Neural progenitor cell (in vitro differentiated cells): ENCODE results near the gene CHST13. TPM values are rescaled to one million over a fixed set of nuclear protein-coding genes. Genes with fewer than 3 reads are reported as not detected.

ENCODE experiments used
- DNase-seq: peaks from one replicate; pipeline ENCODE4 v3.0.0-alpha.2; 2016; ENCODE audit warnings: low spot score
- H2AFZ ChIP-seq: fragments of 200-600 bp; sonication (generic); replicated peaks from 2 replicates; pipeline ENCODE4 v1.6.1; 2016; ENCODE audit warnings: antibody characterized with exemption
- H3F3A ChIP-seq: fragments of 200-600 bp; sonication (generic); 2 replicates; pipeline ENCODE4 v1.6.1; 2016; ENCODE audit warnings: antibody characterized with exemption, low read depth
- H3K27ac ChIP-seq: fragments of 200-600 bp; sonication (generic); 2 replicates; pipeline ENCODE4 v1.5.1; 2016; ENCODE audit warnings: mild to moderate bottlenecking
- H3K27me3 ChIP-seq: fragments of 200-600 bp; sonication (generic); 2 replicates; pipeline ENCODE4 v1.6.1; 2016; ENCODE audit warnings: mild to moderate bottlenecking, moderate library complexity
- H3K36me3 ChIP-seq: fragments of 200-600 bp; sonication (generic); 2 replicates; pipeline ENCODE4 v1.5.1; 2016
- H3K4me1 ChIP-seq: fragments of 200-600 bp; sonication (generic); 2 replicates; pipeline ENCODE4 v1.6.1; 2016; ENCODE audit warnings: mixed run types
- H3K4me2 ChIP-seq: fragments of 200-600 bp; sonication (generic); 2 replicates; pipeline ENCODE4 v1.6.1; 2016
- H3K4me3 ChIP-seq: fragments of 200-600 bp; sonication (generic); 2 replicates; pipeline ENCODE4 v1.5.1; 2016
- H3K79me2 ChIP-seq: fragments of 200-600 bp; sonication (generic); 2 replicates; pipeline ENCODE4 v1.6.1; 2016; ENCODE audit warnings: low read depth
- H3K9ac ChIP-seq: fragments of 200-600 bp; sonication (generic); 2 replicates; pipeline ENCODE4 v1.6.1; 2016
- H3K9me3 ChIP-seq: fragments of 200-600 bp; sonication (generic); 2 replicates; pipeline ENCODE4 v1.5.1; 2016; ENCODE audit warnings: low read depth
- H4K20me1 ChIP-seq: fragments of 200-600 bp; sonication (generic); 2 replicates; pipeline ENCODE4 v1.6.1; 2016; ENCODE audit warnings: low read depth
- H3K27ac Mint-ChIP-seq: 3 replicates; pipeline ENCODE4 v1.8.0; 2021; ENCODE audit warnings: mixed read lengths
- H3K27me3 Mint-ChIP-seq: 2 replicates; pipeline ENCODE4 v1.8.0; 2022; ENCODE audit warnings: low read depth, mild to moderate bottlenecking, inconsistent platforms, moderate library complexity, mixed read lengths; ENCODE audit not compliant: insufficient read depth
- H3K36me3 Mint-ChIP-seq: 3 replicates; pipeline ENCODE4 v1.8.0; 2021; ENCODE audit warnings: mixed read lengths
- H3K4me1 Mint-ChIP-seq: 3 replicates; pipeline ENCODE4 v1.8.0; 2021; ENCODE audit warnings: mixed read lengths
- H3K4me3 Mint-ChIP-seq: 3 replicates; pipeline ENCODE4 v1.8.0; 2021; ENCODE audit warnings: mild to moderate bottlenecking, moderate library complexity, mixed read lengths
- H3K9me3 Mint-ChIP-seq: 3 replicates; pipeline ENCODE4 v1.8.0; 2020; ENCODE audit warnings: mixed read lengths
- EZH2 ChIP-seq: fragments of 200-600 bp; sonication (generic); IDR thresholded peaks from 2 replicates; pipeline ENCODE4 v1.6.1; 2017; ENCODE audit warnings: antibody characterized with exemption, mild to moderate bottlenecking, moderate library complexity
- EZH2phosphoT487 ChIP-seq: fragments of 200-600 bp; sonication (generic); IDR thresholded peaks from 2 replicates; pipeline ENCODE4 v1.6.1; 2017; ENCODE audit warnings: antibody characterized with exemption
- total RNA-seq: library from RNA; depleted of rRNA; stranded (reverse); fragments of >200 nt; gene quantifications from 2 replicates; pipeline ENCODE4 v1.2.3, GENCODE V29; 2015; ENCODE audit warnings: low replicate concordance
- TF ChIP-seq, protein P1 (sequence below): fragments of 200-600 bp; sonication (generic); IDR thresholded peaks from 2 replicates; pipeline ENCODE4 v1.5.1; 2017; ENCODE audit warnings: antibody characterized with exemption, mild to moderate bottlenecking

CHST13 gene
- total RNA-seq, 1 donor from 2014 or later = 0.09 TPM

DNA sequence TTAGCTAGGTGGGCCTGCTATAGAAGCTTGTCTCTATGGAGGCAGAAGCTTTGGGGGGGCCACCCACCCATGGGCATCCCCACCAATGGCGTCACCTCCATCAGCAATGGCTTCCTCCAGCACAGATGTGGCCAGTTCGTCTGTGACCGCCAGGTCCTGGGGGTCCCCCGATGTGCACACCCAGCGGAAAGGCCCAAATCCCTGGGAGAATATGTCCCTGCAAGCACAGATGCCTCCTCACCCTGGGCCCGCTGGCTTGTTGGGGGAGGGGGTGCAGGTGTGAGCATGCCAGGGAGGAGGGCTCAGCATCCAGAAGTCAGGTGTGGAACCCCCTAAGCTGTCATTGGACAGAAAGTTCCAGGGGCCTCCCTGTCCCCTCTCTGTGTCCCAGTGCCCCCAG is 26.0 kb upstream of the CHST13 start:
- peaks cover 19% of the 10 kb centered on the region for H3K4me1 ChIP-seq
- DNase-seq = no peak
- no peaks in the 10 kb centered on the region for H3K36me3 ChIP-seq
- H3K27me3 Mint-ChIP-seq = no peaks in the 10 kb centered on the region
- no peaks in the 10 kb centered on the region for H4K20me1 ChIP-seq
- TF ChIP-seq, protein P1, sequence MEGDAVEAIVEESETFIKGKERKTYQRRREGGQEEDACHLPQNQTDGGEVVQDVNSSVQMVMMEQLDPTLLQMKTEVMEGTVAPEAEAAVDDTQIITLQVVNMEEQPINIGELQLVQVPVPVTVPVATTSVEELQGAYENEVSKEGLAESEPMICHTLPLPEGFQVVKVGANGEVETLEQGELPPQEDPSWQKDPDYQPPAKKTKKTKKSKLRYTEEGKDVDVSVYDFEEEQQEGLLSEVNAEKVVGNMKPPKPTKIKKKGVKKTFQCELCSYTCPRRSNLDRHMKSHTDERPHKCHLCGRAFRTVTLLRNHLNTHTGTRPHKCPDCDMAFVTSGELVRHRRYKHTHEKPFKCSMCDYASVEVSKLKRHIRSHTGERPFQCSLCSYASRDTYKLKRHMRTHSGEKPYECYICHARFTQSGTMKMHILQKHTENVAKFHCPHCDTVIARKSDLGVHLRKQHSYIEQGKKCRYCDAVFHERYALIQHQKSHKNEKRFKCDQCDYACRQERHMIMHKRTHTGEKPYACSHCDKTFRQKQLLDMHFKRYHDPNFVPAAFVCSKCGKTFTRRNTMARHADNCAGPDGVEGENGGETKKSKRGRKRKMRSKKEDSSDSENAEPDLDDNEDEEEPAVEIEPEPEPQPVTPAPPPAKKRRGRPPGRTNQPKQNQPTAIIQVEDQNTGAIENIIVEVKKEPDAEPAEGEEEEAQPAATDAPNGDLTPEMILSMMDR = no peak
- no peak for TF ChIP-seq EZH2
- TF ChIP-seq EZH2phosphoT487 = no peak
- no peak overlapping the region for H3K4me3 Mint-ChIP-seq
- no peak overlapping the region for H3K27ac ChIP-seq
- peaks cover 30% of the 10 kb centered on the region for H3K4me1 Mint-ChIP-seq
- H3F3A ChIP-seq = peaks cover 10% of the 10 kb centered on the region
- no peak overlapping the region for H3K4me2 ChIP-seq
- no peaks in the 10 kb centered on the region for H3K79me2 ChIP-seq
- no peak overlapping the region for H3K9ac ChIP-seq
- H3K9me3 ChIP-seq = no peaks in the 10 kb centered on the region
- no peaks in the 10 kb centered on the region for H3K9me3 Mint-ChIP-seq
- no peak overlapping the region for H3K4me3 ChIP-seq
- no peak overlapping the region for H3K27ac Mint-ChIP-seq
- H3K36me3 Mint-ChIP-seq = no peaks in the 10 kb centered on the region
- H2AFZ ChIP-seq = no peak overlapping the region
- H3K27me3 ChIP-seq = no peaks in the 10 kb centered on the region

DNA sequence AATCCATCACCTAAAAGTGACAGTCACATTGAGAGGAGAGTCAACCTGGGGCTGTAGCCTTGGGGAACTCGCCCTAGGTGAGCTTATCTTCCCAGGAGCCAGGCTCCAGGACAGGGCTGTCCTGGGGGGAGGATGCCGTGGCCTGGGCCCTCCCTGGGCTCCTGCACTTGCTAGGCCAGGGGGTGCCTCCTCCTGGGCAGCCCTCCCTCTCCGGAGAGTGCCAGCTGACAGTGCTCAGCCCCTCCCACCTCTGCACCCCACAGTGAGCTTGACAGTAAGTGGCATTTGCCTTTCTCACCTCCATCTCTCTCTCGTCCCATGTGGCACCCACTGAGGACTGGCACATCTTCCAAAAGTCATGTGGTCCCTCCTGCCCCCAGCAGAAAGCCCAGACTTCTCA is 25.5 kb upstream of the CHST13 start:
- H3K27ac Mint-ChIP-seq = no peak overlapping the region
- H3K4me2 ChIP-seq = no peak overlapping the region
- TF ChIP-seq, protein P1 = no peak
- TF ChIP-seq EZH2 = no peak
- no peak for TF ChIP-seq EZH2phosphoT487
- H3K4me3 Mint-ChIP-seq = no peak overlapping the region
- no peaks in the 10 kb centered on the region for H3K9me3 Mint-ChIP-seq
- no peaks in the 10 kb centered on the region for H3K27me3 ChIP-seq
- H3K27me3 Mint-ChIP-seq = no peaks in the 10 kb centered on the region
- no peak overlapping the region for H3K27ac ChIP-seq
- H4K20me1 ChIP-seq = no peaks in the 10 kb centered on the region
- no peak overlapping the region for H3K4me3 ChIP-seq
- H3K36me3 ChIP-seq = no peaks in the 10 kb centered on the region
- no peaks in the 10 kb centered on the region for H3K9me3 ChIP-seq
- H3K9ac ChIP-seq = no peak overlapping the region
- H3K4me1 ChIP-seq = peaks cover 19% of the 10 kb centered on the region
- no peak overlapping the region for H2AFZ ChIP-seq
- no peaks in the 10 kb centered on the region for H3K36me3 Mint-ChIP-seq
- DNase-seq = no peak
- no peaks in the 10 kb centered on the region for H3K79me2 ChIP-seq
- H3F3A ChIP-seq = peaks cover 10% of the 10 kb centered on the region
- H3K4me1 Mint-ChIP-seq = peaks cover 26% of the 10 kb centered on the region

DNA sequence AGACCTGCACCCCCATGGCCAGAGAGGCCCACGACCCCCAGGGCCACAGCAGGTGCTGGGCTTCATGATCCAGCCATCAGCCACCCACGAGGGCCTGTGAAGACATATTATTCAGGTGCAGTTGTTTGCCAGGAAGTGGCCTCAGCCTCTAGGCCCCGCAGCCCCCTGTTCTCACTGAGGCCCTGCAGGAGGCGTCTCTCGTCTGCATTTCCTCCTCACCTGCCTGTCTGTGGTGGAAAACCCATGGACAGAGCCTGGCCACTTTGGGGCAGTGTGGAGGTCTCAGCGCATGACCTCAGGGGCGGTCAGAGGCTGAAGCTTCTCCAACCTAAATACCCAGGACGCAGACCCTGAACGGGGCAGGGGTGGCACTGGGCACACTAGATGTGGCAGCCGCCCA is 25.0 kb upstream of the CHST13 start:
- Mint-ChIP-seq H3K4me1 (peaks cover 23% of the 10 kb centered on the region), H3K9me3 (no peaks in the 10 kb centered on the region), H3K36me3 (no peaks in the 10 kb centered on the region), H3K27ac (no peak overlapping the region), H3K4me3 (no peak overlapping the region), H3K27me3 (no peaks in the 10 kb centered on the region)
- Histone ChIP-seq H4K20me1 (no peaks in the 10 kb centered on the region), H3K4me1 (peaks cover 18% of the 10 kb centered on the region), H3K27me3 (no peaks in the 10 kb centered on the region), H3K4me2 (no peak overlapping the region), H3K36me3 (no peaks in the 10 kb centered on the region), H3K4me3 (no peak overlapping the region), H3K9ac (no peak overlapping the region), H3K27ac (no peak overlapping the region), H3K9me3 (no peaks in the 10 kb centered on the region), H2AFZ (no peak overlapping the region), H3K79me2 (no peaks in the 10 kb centered on the region), H3F3A (peaks cover 10% of the 10 kb centered on the region)
- TF ChIP-seq, protein P1 = peak; percentile 16
- TF ChIP-seq EZH2phosphoT487 = no peak
- peak; percentile 46 for DNase-seq
